EL (cell line): ENCODE data around the gene GLUD1.
A peak's percentile ranks its signal among the peaks of the same experiment; 100 is the strongest.
"Not testable (repeated sequence)": the region's sequence is repeated elsewhere in the genome, so short reads cannot be mapped to it uniquely, and the experiment has no call there.

Experiments used
- DNase-seq: peaks from one replicate; pipeline ENCODE4 v3.0.0-alpha.2; 2016

GLUD1 gene

GRCh38 chr10:87038786-87039185 lies 55.9 kb downstream of the GLUD1 start:
- DNase-seq = no peak

GRCh38 chr10:87038286-87038717 lies 56.3 kb downstream of the GLUD1 start:
- no peak for DNase-seq

GRCh38 chr10:87036623-87037022 lies 58.0 kb downstream of the GLUD1 start:
- no peak for DNase-seq

- DNase-seq = no peak
These were observed 63.6 kb downstream of the GLUD1 start for GRCh38 chr10:87030912-87031635.

GRCh38 chr10:87030419-87030818 lies 64.2 kb downstream of the GLUD1 start:
- not testable (repeated sequence) for DNase-seq

GRCh38 chr10:87026747-87027508 lies 67.7 kb downstream of the GLUD1 start:
- DNase-seq = not testable (repeated sequence)

GRCh38 chr10:87025285-87025958 lies 69.2 kb downstream of the GLUD1 start:
- DNase-seq = peak; percentile 84

- not testable (repeated sequence) for DNase-seq
These were observed 74.6 kb downstream of the GLUD1 start, which contains the start of gene FAM25A for GRCh38 chr10:87020056-87020455. Gene FAM25A, plus strand, starts transcription at chr10:87020294. Its CDS starts 31 bp downstream, at chr10:87020325.

GRCh38 chr10:87019504-87019903 lies 75.1 kb downstream of the GLUD1 start:
- not testable (repeated sequence) for DNase-seq

GRCh38 chr10:87019066-87019465 lies 75.6 kb downstream of the GLUD1 start:
- not testable (repeated sequence) for DNase-seq

GRCh38 chr10:87018127-87018526 lies 76.5 kb downstream of the GLUD1 start:
- DNase-seq = not testable (repeated sequence)

- DNase-seq = not testable (repeated sequence)
These were observed 79.5 kb downstream of the GLUD1 start for GRCh38 chr10:87014986-87015716.

- DNase-seq = not testable (repeated sequence)
These were observed 81.1 kb downstream of the GLUD1 start for GRCh38 chr10:87013528-87013927.

- DNase-seq = not testable (repeated sequence)
These were observed 85.4 kb downstream of the GLUD1 start for GRCh38 chr10:87009134-87009696.

- DNase-seq = not testable (repeated sequence)
These were observed 86.3 kb downstream of the GLUD1 start for GRCh38 chr10:87008303-87008702.

GRCh38 chr10:87007674-87008073 lies 87.0 kb downstream of the GLUD1 start:
- not testable (repeated sequence) for DNase-seq

GRCh38 chr10:87007124-87007523 lies 87.5 kb downstream of the GLUD1 start:
- DNase-seq = not testable (repeated sequence)

GRCh38 chr10:87000491-87000890 lies 94.2 kb downstream of the GLUD1 start:
- DNase-seq = peak; percentile 34
